Transverse colon (tissue), 4 donors: ENCODE data around the gene AACS. TPM values are rescaled to one million over a fixed set of nuclear protein-coding genes. Genes with fewer than 3 reads are reported as not detected.

Source experiments
- DNase-seq: peaks from one replicate; pipeline ENCODE4 v3.0.0-alpha.2; 2019
- H3K27ac ChIP-seq, 4 donors: fragments of 200-600 bp; sonication (generic); 2 replicates each; pipeline ENCODE4 v1.5.1; 2016 to 2018; ENCODE audit warnings: inconsistent platforms in 4 of 4
- H3K27me3 ChIP-seq: fragments of 200-600 bp; sonication (generic); 2 replicates; pipeline ENCODE4 v1.5.1; 2017; ENCODE audit warnings: inconsistent platforms
- H3K36me3 ChIP-seq, 4 donors: fragments of 200-600 bp; sonication (generic); 2 replicates each; pipeline ENCODE4 v1.5.1; 2017 to 2019; ENCODE audit warnings: inconsistent platforms in 4 of 4
- H3K4me1 ChIP-seq, 4 donors: fragments of 200-600 bp; sonication (generic); 2 replicates each; pipeline ENCODE4 v1.5.1; 2017 to 2020; ENCODE audit warnings: inconsistent platforms in 4 of 4
- H3K4me3 ChIP-seq, 4 donors: fragments of 200-600 bp; sonication (generic); 1 replicate in 1 of 4; 2 replicates in 3 of 4; pipeline versions ENCODE4 v1.5.1 to v1.6.1; 2017 to 2019; ENCODE audit warnings: inconsistent platforms in 4 of 4
- H3K9me3 ChIP-seq, 2 donors: fragments of 200-600 bp; sonication (generic); 2 replicates each; pipeline ENCODE4 v1.5.1; 2017 to 2019; ENCODE audit warnings: inconsistent platforms in 2 of 2
- CTCF ChIP-seq, 5 experiments: fragments of 200-600 bp in 3 of 5; fragments of 450-650 bp in 2 of 5; sonication (generic) in 3 of 5; IDR thresholded peaks; 1 replicate in 2 of 5; 2 replicates in 3 of 5; pipeline ENCODE4 v1.5.1; 2016 to 2017; ENCODE audit warnings: antibody characterized with exemption in 5 of 5, inconsistent platforms in 3 of 5, mild to moderate bottlenecking in 2 of 5, moderate library complexity in 1 of 5
- EP300 ChIP-seq: sonication (generic); formaldehyde crosslinking; IDR thresholded peaks from one replicate; pipeline ENCODE4 v1.6.1; 2017; ENCODE audit warnings: antibody characterized with exemption, low read depth
- POLR2A ChIP-seq: fragments of 450-650 bp; IDR thresholded peaks from one replicate; pipeline ENCODE4 v1.6.1; 2016; ENCODE audit warnings: antibody characterized with exemption, mild to moderate bottlenecking, moderate library complexity
- POLR2AphosphoS5 ChIP-seq, 3 donors: sonication (generic); formaldehyde crosslinking; IDR thresholded peaks; one replicate each; pipeline ENCODE4 v1.6.1; 2016; ENCODE audit warnings: antibody characterized with exemption in 3 of 3
- WGBS, 2 donors: methylation state at CpG; one replicate each; pipeline ENCODE4 v1.1.5; 2018; ENCODE audit warnings: low coverage in 1 of 2; 5-methylcytosine and 5-hydroxymethylcytosine counted together
- in situ Hi-C, 4 donors: fragments of 200-750 bp; cut with MboI; loops; one replicate each; pipeline versions ENCODE4 v1.15.0 to v1.15.1; 2017; ENCODE audit warnings: low sequenced_read_pairs in 3 of 4, low pct_ligation_motif_present in 1 of 4, low pct_unique_long_range_greater_than_20kb in 1 of 4
- intact Hi-C: fragments of 100-400 bp; cut with DNase I; formaldehyde crosslinking; loops from one replicate; pipeline ENCODE4 v1.15.1; 2023; ENCODE audit warnings: low total_unique reads
- total RNA-seq, 4 donors: library from RNA; depleted of rRNA; stranded (reverse); fragments of >200 nt; gene quantifications; one replicate each; pipeline ENCODE4 v1.1.0, GENCODE V29; 2016

AACS gene
- total RNA-seq, 4 donors from 2014 or later, result 18.5 to 33.7 (median 27.1) TPM

DNA sequence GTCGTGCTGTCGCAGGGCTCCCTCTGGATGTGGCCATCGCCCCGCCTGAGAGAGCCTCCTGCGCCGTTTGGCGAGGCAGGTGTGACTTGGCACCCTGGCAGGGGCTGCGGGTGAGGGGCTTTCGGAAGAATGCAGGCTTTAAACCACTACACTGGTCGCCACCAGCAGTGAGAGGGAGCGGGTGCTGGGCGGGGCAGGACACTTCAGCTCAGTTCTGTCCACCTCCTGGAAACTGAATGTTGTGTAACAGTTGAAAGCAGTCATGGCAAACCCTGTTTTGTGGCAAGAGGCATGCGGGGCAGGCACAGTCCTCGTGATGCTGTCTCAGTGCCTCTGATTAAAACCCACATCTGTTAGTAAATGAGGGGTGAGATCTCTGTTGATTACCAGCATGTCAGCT is 55.9 kb downstream of the AACS start:
- H3K4me3 ChIP-seq, result no peak overlapping the region
- TF ChIP-seq POLR2A, result no peak
- TF ChIP-seq CTCF (IDR thresholded peaks at IDR 0.05), result no peak
- no peak for TF ChIP-seq EP300
- no peak for TF ChIP-seq POLR2AphosphoS5 (IDR thresholded peaks at IDR 0.05)
- no peaks in the 10 kb centered on the region for H3K27me3 ChIP-seq
- H3K4me1 ChIP-seq, result peaks cover 0 to 11% (median 6%) of the 10 kb centered on the region in 4 donors
- DNase-seq, result no peak
- intact Hi-C loops, result no loop called here
- H3K9me3 ChIP-seq, result no peaks in the 10 kb centered on the region
- no peak overlapping the region for H3K27ac ChIP-seq
- 91% methylated on average over 12 of the region's 14 CpGs; no CpG with 5 or more reads in 1 of the 2 donors for WGBS, 2 donors
- no peaks in the 10 kb centered on the region for H3K36me3 ChIP-seq
- in situ Hi-C loops, result no loop called here

DNA sequence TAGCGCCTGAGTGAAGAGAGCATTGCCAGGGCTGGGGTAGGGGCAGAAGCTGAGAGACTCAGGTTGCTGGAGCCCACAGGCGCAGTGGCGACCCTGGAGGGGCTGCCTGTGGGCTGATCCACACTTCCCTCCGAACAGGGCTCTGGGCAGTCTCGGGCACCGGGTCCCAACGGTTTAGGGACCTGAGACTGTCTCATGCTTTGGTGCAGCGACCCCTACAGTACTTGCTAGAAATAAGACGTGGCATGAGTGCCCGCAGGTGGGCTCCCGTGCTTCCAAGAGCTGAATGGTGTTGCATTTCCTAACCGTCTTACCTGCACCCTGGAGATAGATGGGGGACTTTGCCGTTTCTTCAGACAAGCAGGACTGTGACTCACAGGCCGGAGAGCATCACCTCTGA is 57.4 kb downstream of the AACS start:
- intact Hi-C loops, result no loop called here
- in situ Hi-C loops, result no loop called here
- no peak for DNase-seq
- Histone ChIP-seq H3K36me3 (no peaks in the 10 kb centered on the region), H3K27me3 (no peaks in the 10 kb centered on the region), H3K4me1 (peaks cover 0 to 11% (median 6%) of the 10 kb centered on the region in 4 donors), H3K9me3 (no peaks in the 10 kb centered on the region), H3K4me3 (no peak overlapping the region), H3K27ac (no peak overlapping the region)
- no peak for TF ChIP-seq POLR2AphosphoS5 (IDR thresholded peaks at IDR 0.05)
- no peak for TF ChIP-seq POLR2A
- no peak for TF ChIP-seq EP300
- TF ChIP-seq CTCF (IDR thresholded peaks at IDR 0.05), result no peak
- 97 to 100% methylated on average over 3 to 14 of the region's 14 CpGs for WGBS, 2 donors

- no peaks in the 10 kb centered on the region for H3K27me3 ChIP-seq
- intact Hi-C loops (no loop called here), in situ Hi-C loops (no loop called here)
- peaks cover 0 to 11% (median 6%) of the 10 kb centered on the region in 4 donors for H3K4me1 ChIP-seq
- H3K9me3 ChIP-seq, result no peaks in the 10 kb centered on the region
- H3K36me3 ChIP-seq, result peaks cover 0 to 4% (median 0%) of the 10 kb centered on the region in 4 donors
- H3K4me3 ChIP-seq, result no peak overlapping the region
- DNase-seq, result peak; percentile 49
- peak overlapping the region; percentile 22 to 74 (median 46) for H3K27ac ChIP-seq
- no peak for TF ChIP-seq CTCF (IDR thresholded peaks at IDR 0.05)
- 59 to 65% methylated on average over 7 to 11 of the region's 11 CpGs for WGBS, 2 donors
Measured at GRCh38 chr12:125124320-125124966, 59.2 kb downstream of the AACS start.

DNA sequence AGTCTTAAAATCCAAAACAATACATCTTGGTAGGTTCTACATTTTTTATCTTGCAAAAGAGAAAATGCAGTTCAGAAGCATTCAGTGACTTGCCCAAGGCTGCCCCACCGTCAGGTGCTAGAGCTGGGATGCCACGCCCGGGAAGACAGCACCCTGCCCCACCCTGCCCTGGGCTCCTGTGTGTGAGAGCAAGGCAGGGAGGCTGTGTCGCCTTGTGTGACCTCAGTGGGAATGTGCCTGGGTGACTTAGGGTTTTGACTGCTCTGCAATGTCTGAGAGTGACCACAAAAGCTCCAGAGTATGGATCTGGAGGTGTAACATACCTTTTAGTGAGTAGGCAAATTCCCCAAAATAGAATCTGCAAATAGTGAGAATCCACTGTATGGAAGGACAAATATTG is 60.0 kb downstream of the AACS start:
- Histone ChIP-seq H3K4me3 (no peak overlapping the region), H3K4me1 (peaks cover 0 to 11% (median 6%) of the 10 kb centered on the region in 4 donors), H3K27me3 (no peaks in the 10 kb centered on the region), H3K27ac (peak overlapping the region in 2 of 4 donors; percentile 46 to 74), H3K9me3 (no peaks in the 10 kb centered on the region), H3K36me3 (peaks cover 0 to 8% (median 0%) of the 10 kb centered on the region in 4 donors)
- 45% methylated on average over 4 of the region's 4 CpGs; no CpG with 5 or more reads in 1 of the 2 donors for WGBS, 2 donors
- DNase-seq, result peak; percentile 71
- in situ Hi-C loops, result no loop called here
- no peak for TF ChIP-seq POLR2A
- TF ChIP-seq POLR2AphosphoS5 (IDR thresholded peaks at IDR 0.05), result no peak
- TF ChIP-seq EP300, result no peak
- no peak for TF ChIP-seq CTCF (IDR thresholded peaks at IDR 0.05)
- intact Hi-C loops, result no loop called here
